Calu3 (cell line): ENCODE measurements around the gene EMILIN3. TPM values are rescaled to one million over a fixed set of nuclear protein-coding genes. Genes with fewer than 3 reads are reported as not detected.

Experiments used
- BruUV-seq: library from RNA; stranded (reverse); fragments of 400-500 nt; replicated peaks from 2 replicates; lab custom pipeline; 2021; lab: Mats Ljungman, UMichigan
- CTCF ChIA-PET: fragments of 300-600 bp; sonication (Branson Sonifier 250); formaldehyde crosslinking; loops from one replicate; lab custom pipeline; 2022; ENCODE audit warnings: antibody characterized with exemption; lab: Charles Lee
- DNase-seq: peaks from one replicate; pipeline ENCODE4 v3.0.0; 2022
- H3K27ac Mint-ChIP-seq: one replicate; pipeline ENCODE4 v1.8.0; 2022; ENCODE audit warnings: mixed read lengths; ENCODE audit not compliant: unreplicated experiment
- H3K27me3 Mint-ChIP-seq: one replicate; pipeline ENCODE4 v1.8.0; 2022; ENCODE audit warnings: mixed read lengths; ENCODE audit not compliant: unreplicated experiment
- H3K36me3 Mint-ChIP-seq: one replicate; pipeline ENCODE4 v1.8.0; 2022; ENCODE audit warnings: mild to moderate bottlenecking, moderate library complexity, mixed read lengths; ENCODE audit not compliant: insufficient read depth, unreplicated experiment
- H3K4me1 Mint-ChIP-seq: one replicate; pipeline ENCODE4 v1.8.0; 2022; ENCODE audit warnings: mild to moderate bottlenecking, low read depth, mixed read lengths; ENCODE audit not compliant: unreplicated experiment
- H3K4me3 Mint-ChIP-seq: one replicate; pipeline ENCODE4 v1.8.0; 2022; ENCODE audit warnings: mild to moderate bottlenecking, low read depth, moderate library complexity, mixed read lengths; ENCODE audit not compliant: unreplicated experiment
- H3K9me3 Mint-ChIP-seq: one replicate; pipeline ENCODE4 v1.8.0; 2022; ENCODE audit warnings: low read depth, mixed read lengths; ENCODE audit not compliant: unreplicated experiment
- intact Hi-C: fragments of 100-400 bp; cut with micrococcal nuclease; formaldehyde crosslinking; loops from one replicate; pipeline ENCODE4 v1.10.0; 2022; ENCODE audit not compliant: unreplicated experiment
- total RNA-seq: library from RNA; stranded (reverse); gene quantifications from 2 replicates; pipeline ENCODE4 v1.2.3, GENCODE V29; 2022
- TF ChIP-seq, protein P1 (sequence below): fragments of 200-600 bp; IDR thresholded peaks from one replicate; pipeline ENCODE4 v1.8.0; 2022; ENCODE audit warnings: antibody characterized with exemption; ENCODE audit not compliant: unreplicated experiment

The EMILIN3 gene
- total RNA-seq, 1 experiment from 2014 or later: not detected

DNA sequence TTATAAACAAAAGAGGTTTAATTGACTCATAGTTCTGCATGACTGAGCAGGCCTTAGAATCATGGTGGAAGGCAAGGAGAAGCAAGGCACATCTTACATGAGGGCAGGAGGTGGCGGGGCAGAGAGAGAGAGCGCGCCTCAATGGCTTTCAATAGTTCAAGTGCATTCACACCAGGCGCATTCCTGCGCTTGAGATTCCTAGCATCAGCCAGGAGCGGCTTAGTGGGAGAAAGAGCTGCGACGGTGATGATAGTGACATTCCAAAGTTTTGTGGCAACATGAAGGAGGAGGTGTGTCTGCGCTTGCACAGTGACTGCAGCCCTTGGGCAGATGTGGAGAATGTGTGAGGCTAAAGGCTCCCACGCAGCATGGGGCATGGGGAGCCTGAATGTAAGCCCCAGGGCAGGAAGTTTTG, 25.0 kb upstream of the EMILIN3 start:
- TF ChIP-seq, protein P1, sequence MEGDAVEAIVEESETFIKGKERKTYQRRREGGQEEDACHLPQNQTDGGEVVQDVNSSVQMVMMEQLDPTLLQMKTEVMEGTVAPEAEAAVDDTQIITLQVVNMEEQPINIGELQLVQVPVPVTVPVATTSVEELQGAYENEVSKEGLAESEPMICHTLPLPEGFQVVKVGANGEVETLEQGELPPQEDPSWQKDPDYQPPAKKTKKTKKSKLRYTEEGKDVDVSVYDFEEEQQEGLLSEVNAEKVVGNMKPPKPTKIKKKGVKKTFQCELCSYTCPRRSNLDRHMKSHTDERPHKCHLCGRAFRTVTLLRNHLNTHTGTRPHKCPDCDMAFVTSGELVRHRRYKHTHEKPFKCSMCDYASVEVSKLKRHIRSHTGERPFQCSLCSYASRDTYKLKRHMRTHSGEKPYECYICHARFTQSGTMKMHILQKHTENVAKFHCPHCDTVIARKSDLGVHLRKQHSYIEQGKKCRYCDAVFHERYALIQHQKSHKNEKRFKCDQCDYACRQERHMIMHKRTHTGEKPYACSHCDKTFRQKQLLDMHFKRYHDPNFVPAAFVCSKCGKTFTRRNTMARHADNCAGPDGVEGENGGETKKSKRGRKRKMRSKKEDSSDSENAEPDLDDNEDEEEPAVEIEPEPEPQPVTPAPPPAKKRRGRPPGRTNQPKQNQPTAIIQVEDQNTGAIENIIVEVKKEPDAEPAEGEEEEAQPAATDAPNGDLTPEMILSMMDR: no peak
- Mint-ChIP-seq H3K27ac (no peak overlapping the region), H3K9me3 (no peaks in the 10 kb centered on the region), H3K4me3 (no peak overlapping the region), H3K4me1 (no peaks in the 10 kb centered on the region), H3K36me3 (no peaks in the 10 kb centered on the region), H3K27me3 (peaks cover 10% of the 10 kb centered on the region)
- no peak for DNase-seq
- intact Hi-C loops: no loop called here
- CTCF ChIA-PET: no interaction called here
- BruUV-seq: no TSS peak

DNA sequence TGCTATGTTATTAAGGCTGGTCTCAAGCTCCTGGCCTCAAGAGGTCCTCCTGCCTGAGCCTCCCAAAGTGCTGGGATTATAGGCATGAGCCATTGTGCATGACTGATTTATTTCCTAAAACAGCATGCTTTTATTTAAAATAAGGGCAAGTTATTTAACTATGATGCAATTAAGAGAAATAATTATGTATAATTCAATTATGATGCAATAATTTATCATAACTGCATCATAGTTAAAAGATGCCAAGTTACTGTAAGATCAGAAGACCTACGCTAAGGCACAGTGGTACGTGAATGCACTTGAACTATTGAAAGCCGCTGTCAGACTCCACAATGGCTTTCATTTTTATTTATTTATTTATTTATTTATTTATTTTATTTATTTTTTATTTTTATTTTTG, 24.3 kb upstream of the EMILIN3 start:
- H3K4me1 Mint-ChIP-seq: no peaks in the 10 kb centered on the region
- no peak overlapping the region for H3K4me3 Mint-ChIP-seq
- TF ChIP-seq, protein P1: no peak
- H3K9me3 Mint-ChIP-seq: no peaks in the 10 kb centered on the region
- no peaks in the 10 kb centered on the region for H3K36me3 Mint-ChIP-seq
- BruUV-seq: no TSS peak
- CTCF ChIA-PET: interaction anchor here (1.2 kb wide), 1 partner anchor 218 kb away, joined by 3 read pairs; no protein-coding TSS in a partner anchor
- H3K27ac Mint-ChIP-seq: no peak overlapping the region
- intact Hi-C loops: no loop called here
- no peak for DNase-seq
- H3K27me3 Mint-ChIP-seq: peaks cover 17% of the 10 kb centered on the region

DNA sequence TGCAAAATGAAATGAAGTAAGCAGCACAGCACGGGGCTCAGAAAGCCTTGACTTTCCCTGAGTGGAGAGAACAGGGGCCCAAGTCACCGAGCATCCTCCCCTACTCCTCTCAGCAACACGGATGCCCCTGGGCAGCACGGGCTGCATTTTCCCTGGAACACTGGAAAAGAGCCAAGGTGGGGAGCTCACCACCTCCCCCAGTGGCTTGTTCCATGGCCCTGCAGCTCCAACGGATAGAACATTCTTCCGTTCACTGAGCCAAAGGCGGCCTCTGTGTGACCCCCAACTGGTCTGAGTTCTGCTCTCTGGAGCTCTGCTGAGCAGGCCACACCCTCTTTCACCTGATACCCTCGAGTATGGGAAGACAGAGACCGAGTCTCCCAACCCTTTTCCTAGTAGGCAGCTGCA, 20.8 kb upstream of the EMILIN3 start:
- BruUV-seq: no TSS peak
- H3K4me3 Mint-ChIP-seq: no peak overlapping the region
- peaks cover 48% of the 10 kb centered on the region for H3K27me3 Mint-ChIP-seq
- intact Hi-C loops: no loop called here
- H3K9me3 Mint-ChIP-seq: no peaks in the 10 kb centered on the region
- CTCF ChIA-PET: interaction anchor here (1.5 kb wide), 1 partner anchor 8 kb away, joined by 3 read pairs; no protein-coding TSS in a partner anchor
- no peak for DNase-seq
- no peaks in the 10 kb centered on the region for H3K4me1 Mint-ChIP-seq
- no peaks in the 10 kb centered on the region for H3K36me3 Mint-ChIP-seq
- TF ChIP-seq, protein P1: no peak
- H3K27ac Mint-ChIP-seq: no peak overlapping the region

DNA sequence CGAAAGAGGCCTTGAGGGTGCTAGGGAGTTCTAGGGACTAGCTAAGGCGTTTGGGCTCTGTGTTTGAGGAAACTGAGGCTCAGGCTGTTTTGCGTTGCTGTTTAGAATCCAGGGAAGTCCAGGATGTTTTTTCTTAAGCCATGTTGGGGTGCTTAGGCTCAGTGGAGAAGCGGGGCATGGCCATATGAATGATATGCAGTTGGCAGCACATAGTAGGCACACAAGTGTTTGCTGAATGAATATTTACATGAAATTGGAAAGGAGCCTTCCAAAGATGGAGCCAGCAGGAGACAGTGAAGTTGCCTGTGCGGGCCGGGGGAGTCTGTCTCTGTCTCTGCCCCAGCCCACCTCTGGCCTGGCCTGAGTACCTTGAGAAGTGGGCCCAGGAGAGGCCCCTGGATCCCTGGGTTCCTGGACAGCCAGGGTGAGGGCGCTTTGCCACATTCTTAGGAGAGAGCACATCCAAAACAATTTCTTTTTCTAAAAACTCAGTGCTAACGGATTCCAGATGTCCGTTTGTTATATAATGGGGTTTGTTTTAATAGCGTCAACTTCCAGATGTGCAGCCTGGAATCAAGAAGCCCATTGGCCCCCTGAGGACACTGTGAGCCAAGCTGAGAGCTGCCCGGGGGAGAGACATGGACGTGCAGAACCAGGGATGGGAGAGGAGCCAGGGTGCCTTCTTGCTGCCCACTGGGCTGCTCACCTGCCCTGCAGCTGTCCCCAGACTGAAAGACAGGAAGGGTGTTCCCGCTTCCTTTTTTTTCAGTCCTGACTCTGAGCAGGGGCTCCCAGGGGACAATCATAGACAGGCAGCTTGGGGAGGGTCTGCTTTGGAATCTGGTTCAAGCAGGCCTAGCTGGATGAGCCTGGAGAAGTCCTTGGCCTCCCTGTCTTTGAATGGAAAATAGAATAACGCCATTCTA, 20.1 kb upstream of the EMILIN3 start:
- Mint-ChIP-seq H3K4me3 (no peak overlapping the region), H3K36me3 (no peaks in the 10 kb centered on the region), H3K27me3 (peaks cover 50% of the 10 kb centered on the region), H3K4me1 (no peaks in the 10 kb centered on the region), H3K9me3 (no peaks in the 10 kb centered on the region), H3K27ac (no peak overlapping the region)
- no TSS peak for BruUV-seq
- TF ChIP-seq, protein P1: no peak
- CTCF ChIA-PET: interaction anchor here (0.7 to 1.5 kb wide), 2 partner anchors 9 to 154 kb away, joined by 3 to 4 read pairs; no protein-coding TSS in a partner anchor
- DNase-seq: no peak
- intact Hi-C loops: no loop called here
